Stromal cell of bone marrow (primary cell): ENCODE data around the gene UGT1A4.
A peak's percentile ranks its signal among the peaks of the same experiment; 100 is the strongest.
"Not testable (repeated sequence)": the region's sequence is repeated elsewhere in the genome, so short reads cannot be mapped to it uniquely, and the experiment has no call there.

ENCODE experiments used
- DNase-seq: peaks from one replicate; pipeline ENCODE4 v3.0.0-alpha.2; 2012; ENCODE audit warnings: low read depth

The UGT1A4 gene

DNA sequence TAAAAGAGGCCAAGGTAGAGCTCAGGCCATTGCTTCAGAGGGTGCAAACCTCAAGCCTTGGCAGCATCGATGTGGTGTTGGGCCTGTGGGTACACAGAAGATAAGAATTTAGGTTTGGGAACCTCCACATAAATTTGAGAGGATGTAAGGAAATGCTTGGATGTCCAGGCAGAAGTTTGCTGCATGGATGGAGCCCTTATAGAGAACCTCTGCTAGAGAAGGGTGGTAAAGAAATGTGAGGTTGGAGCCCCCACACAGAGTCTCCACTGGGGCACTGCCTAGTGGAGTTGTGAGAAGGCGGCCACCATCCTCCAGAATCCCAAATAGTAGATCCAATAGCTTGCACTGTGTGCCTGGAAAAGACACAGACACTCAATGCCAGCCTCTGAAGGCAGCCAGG is 32.2 kb downstream of the UGT1A4 start:
- not testable (repeated sequence) for DNase-seq

DNA sequence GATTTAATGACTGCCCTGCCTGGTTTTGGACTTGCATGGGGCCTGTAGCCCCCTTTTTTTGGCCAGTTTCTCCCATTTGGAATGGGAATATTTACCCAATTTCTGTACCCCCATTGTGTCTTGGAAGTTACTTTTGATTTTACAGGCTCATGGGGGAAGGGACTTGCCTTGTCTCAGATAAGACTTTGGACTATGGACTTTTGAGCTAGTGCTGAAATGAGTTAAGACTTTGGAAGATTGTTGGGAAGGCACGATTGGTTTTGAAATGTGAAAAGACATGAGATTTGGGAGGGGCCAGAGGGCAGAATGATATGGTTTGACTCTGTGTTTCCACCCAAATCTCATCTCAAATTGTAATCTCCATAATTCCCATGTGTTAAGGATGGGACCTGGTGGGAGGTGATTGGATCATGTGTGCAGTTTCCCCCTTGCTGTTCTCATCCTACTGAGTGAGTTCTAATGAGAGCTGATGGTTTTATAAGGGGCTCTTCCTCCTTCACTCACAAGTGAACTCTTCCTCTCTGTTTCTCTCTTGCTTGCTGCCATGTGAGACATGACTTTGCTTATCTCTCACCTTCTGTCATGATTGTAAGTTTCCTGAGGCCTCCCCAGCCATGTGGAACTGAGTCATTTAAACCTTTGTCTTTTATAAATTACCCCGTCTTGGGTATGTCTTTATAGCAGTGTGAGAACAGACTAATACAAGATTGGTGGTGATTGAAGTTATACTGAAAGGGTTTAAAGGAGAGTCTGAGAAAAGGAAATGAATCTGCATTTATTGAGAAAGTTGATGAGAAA is 32.9 kb downstream of the UGT1A4 start:
- DNase-seq: not testable (repeated sequence)

DNA sequence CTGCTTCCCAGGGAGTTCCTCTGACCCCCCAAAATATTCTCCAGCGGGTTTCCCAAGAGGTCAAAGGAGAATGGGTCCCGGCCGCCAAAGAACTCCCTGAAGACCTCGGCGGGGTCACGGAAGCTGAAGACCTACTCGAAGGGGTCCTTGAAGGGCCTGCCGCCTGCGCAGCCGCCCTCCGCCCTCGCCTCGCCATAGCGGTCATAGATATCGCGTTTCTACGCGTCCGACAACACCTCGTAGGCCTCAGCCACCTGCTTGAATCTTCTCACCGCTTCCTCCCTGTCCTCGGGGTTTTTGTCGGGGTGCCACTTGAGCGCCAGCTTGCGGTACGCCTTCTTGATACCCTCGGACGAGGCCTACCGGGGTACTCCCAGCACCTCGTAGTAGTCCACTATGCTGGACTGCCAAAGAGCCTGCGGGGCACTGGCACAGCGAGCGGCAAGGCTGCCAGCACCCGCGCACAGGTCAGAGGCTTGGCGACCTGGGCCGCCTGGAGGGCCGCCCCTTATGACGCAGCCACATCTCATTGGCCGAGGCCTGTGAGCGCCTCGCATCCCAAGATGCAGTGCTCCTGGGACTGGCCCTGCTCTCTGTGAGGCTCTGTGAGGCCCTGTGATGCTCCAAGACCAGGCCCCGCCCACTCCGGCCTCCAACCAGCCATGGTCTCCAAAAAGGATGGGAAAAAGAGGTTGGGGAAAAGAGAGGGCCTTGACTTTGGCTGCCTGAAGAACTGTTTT is 36.5 kb downstream of the UGT1A4 start:
- DNase-seq: no peak

DNA sequence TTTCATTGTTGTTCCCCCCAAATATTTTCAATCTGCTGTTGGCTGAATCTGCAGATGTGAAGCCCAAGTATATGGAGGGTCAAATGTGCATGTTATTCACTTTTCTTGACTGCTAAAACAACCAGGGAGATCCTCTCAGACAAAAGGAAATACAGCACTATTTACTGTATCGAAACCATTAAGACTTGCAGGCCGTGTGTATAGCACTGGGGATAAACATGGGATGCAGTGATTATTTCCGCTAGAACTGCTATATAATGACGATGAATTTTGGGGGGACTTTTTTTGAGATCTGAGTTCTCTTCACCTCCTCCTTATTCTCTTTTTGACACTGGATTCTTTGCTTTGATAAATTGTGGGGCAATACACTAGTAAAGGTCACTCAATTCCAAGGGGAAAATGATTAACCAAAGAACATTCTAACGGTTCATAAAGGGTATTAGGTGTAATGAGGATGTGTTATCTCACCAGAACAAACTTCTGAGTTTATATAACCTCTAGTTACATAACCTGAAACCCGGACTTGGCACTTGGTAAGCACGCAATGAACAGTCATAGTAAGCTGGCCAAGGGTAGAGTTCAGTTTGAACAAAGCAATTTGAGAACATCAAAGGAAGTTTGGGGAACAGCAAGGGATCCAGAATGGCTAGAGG is 38.0 kb downstream of the UGT1A4 start:
- DNase-seq: no peak

DNA sequence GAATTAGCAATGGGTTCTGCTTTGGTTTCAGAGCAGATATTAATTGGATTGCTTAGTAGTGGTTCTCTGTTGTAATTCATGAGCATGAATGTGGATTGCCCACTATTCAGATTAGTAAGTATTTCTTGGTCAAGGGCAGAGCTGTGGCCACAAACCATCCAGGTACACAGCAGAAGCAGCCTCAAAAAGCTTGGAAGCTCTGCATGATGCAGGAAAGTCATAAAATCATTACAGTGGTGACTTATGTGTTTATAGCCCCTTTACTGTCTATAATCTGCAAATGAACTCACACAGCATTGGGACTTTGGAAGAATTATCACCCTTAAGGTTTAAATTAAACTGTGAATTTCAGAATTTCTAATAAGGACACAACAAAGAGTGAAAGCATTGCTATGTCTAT is 39.6 kb downstream of the UGT1A4 start:
- DNase-seq: no peak

DNA sequence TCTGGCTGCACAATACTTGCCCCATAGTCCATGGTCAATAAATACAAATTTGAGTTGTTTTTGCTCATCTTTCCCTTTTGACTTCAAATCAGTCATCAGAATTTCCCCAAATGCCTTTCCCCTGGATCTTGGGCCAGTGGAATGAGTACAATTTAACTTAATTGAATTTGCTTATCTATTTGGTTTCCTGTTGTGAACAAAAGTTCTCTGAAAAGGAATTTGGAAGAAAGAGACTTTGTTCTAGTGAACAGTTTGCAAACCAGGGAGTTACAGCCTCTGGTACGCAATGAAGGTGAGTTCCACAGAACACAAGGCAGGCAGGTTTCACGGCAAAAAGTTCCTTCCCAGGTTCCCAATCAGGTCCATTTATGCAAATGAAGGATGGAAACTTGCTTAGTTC is 40.3 kb downstream of the UGT1A4 start:
- no peak for DNase-seq

DNA sequence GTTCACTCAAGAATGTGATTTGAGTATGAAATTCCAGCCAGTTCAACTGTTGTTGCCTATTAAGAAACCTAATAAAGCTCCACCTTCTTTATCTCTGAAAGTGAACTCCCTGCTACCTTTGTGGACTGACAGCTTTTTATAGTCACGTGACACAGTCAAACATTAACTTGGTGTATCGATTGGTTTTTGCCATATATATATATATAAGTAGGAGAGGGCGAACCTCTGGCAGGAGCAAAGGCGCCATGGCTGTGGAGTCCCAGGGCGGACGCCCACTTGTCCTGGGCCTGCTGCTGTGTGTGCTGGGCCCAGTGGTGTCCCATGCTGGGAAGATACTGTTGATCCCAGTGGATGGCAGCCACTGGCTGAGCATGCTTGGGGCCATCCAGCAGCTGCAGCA is 41.5 kb downstream of the UGT1A4 start, which contains the start of gene UGT1A1:
Gene UGT1A1 (plus strand): TSS at position 228 of the 400 bp plus-strand sequence. CDS start 18 bp downstream, at position 246.
- no peak for DNase-seq

DNA sequence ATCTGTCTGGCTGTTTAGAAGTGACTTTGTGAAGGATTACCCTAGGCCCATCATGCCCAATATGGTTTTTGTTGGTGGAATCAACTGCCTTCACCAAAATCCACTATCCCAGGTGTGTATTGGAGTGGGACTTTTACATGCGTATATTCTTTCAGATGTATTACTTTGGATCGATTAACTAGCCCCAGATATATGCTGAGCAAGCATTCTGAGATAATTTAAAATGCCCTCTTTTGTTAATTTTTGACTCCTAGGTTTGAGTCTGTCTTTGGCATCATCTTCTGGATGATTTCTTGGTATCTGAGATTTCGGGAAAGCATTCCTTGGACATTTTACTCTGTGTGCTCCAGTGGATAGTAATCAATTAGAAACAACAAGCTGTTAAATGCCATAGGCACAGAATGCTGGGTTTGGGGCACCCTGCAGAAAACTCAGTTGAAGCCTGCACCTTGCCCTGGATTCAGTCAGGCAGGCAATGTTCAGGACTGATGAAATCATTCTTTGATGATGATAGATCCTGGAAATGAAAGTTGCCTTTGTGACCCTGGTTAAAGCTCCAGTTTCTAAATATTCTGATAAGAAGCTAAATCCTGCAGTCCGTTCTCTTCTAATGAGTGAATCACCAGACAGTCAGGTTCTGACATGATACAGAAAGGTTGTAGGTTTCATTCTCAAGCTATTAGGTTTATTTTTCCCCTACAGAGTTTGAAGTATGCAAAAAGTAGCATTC is 42.7 kb downstream of the UGT1A4 start:
- DNase-seq: no peak

DNA sequence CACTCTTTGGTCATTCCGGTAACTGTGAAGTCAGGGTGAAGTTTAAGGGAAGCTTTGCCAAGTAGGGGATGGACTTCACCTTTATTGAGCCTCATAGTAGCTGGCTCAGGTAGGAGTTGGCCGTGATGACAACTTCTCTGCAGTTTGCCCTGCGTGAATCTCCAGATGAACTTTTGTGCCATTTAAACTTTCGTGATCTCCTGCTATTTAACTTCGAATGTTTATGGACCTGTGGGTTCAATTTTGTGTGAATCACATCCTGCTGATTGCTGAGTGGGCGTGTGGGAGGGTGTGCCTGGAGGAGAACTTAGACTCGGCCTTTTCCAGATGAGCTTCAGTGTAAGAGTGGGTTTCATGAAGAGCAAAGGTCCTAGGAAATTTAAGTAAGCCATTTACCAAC is 45.7 kb downstream of the UGT1A4 start:
- peak; percentile 36 for DNase-seq

DNA sequence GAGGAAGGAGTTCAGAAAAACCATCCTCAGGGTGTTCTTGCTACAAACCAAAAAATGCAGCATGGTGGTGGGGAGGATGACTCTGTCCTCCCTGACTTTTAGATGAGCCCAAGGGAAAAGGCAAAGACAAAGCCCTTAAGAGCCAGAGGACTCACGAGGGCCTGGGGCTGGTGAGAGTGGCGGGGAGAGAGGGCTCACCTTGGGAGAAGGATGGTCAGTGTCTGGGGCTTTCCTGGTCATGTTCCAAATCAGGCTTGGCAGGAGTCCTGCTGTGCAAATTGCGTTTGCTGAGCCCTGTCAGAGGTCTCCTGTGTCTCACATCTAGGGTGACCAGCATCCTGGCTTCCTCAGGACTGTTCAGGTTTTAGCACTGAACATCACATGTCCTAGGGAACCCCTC is 46.2 kb downstream of the UGT1A4 start:
- DNase-seq: no peak

DNA sequence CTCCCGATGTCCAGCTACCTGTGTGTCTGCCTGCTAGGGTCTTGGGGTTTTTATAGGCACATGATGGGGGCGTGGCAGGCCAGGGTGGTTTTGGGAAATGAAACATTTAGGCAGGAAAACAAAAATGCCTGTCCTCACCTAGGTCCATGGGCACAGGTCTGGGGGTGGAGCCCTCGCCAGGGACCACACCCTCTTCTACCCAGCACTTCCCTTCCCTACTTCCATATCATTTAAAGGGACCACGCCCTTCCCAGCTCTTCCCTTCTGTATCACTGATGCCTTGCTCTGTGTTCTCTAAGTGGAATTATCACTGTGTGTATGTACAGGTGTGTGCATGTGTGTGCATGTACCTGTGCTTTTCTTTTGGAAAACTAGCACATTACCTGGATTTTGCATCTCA is 47.9 kb downstream of the UGT1A4 start:
- no peak for DNase-seq

DNA sequence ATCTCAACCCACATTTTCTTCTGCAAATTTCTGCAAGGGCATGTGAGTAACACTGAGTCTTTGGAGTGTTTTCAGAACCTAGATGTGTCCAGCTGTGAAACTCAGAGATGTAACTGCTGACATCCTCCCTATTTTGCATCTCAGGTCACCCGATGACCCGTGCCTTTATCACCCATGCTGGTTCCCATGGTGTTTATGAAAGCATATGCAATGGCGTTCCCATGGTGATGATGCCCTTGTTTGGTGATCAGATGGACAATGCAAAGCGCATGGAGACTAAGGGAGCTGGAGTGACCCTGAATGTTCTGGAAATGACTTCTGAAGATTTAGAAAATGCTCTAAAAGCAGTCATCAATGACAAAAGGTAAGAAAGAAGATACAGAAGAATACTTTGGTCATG is 49.5 kb downstream of the UGT1A4 start:
- DNase-seq: no peak

DNA sequence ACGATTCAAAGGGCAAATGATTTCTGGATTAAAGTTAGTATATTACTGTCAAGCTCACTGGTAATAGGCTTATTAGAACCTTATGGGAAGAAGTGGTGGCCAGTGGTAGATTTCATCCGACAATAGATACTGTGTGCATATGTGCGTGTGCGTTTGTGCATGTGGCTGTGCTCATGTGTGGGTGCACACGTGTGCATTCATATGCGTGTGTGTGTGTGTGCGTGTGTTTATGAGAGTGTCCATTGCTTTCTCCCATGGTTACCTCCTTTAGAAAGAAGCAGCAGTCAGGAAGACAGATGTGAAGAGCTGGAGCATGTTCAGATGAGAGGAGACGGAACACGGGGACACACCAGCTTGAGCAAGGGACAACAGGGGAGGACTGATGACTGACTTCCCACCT is 50.7 kb downstream of the UGT1A4 start:
- no peak for DNase-seq

DNA sequence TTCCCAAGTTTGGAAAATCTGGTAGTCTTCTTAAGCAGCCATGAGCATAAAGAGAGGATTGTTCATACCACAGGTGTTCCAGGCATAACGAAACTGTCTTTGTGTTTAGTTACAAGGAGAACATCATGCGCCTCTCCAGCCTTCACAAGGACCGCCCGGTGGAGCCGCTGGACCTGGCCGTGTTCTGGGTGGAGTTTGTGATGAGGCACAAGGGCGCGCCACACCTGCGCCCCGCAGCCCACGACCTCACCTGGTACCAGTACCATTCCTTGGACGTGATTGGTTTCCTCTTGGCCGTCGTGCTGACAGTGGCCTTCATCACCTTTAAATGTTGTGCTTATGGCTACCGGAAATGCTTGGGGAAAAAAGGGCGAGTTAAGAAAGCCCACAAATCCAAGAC is 53.6 kb downstream of the UGT1A4 start:
- DNase-seq: no peak

DNA sequence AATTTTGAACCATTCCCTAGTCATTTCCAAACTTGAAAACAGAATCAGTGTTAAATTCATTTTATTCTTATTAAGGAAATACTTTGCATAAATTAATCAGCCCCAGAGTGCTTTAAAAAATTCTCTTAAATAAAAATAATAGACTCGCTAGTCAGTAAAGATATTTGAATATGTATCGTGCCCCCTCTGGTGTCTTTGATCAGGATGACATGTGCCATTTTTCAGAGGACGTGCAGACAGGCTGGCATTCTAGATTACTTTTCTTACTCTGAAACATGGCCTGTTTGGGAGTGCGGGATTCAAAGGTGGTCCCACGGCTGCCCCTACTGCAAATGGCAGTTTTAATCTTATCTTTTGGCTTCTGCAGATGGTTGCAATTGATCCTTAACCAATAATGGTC is 54.0 kb downstream of the UGT1A4 start:
- DNase-seq: no peak

DNA sequence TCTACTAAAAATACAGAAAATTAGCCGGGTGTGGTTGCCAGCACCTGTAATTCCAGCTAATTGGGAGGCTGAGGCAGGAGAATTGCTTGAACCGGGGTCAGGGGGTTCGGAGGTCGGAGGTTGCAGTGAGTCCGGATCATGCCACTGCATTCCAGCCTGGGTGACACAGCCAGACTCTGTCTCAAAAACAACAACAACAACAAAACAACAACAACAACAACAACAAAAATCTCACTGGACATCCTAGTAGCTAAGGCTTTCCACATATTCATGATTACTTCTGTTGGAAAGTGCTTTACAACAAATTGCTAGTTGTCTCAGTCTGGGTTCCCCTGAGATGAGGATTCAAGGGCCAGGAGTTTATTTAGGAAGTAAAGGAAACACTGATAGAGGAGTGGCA is 55.3 kb downstream of the UGT1A4 start:
- DNase-seq: no peak

DNA sequence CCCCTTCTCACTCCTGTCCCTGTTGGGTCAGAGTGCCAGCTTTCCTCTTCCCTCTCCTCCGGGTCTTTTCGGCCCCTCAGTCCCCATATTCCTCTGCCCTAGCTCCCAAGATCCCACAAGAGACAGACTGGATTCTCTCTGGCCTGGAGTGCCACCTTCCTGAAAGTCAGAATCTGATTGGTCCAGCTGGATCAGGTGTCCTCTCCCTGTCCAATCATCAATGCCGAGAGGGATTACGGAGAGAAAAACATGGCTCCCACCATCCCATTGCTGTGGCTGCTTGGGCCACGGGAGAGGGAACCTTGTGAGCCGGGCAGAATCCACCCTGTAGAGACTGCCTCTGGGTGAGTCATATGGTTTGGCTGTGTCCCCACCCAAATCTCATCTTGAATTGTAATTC is 56.9 kb downstream of the UGT1A4 start:
- DNase-seq: no peak

DNA sequence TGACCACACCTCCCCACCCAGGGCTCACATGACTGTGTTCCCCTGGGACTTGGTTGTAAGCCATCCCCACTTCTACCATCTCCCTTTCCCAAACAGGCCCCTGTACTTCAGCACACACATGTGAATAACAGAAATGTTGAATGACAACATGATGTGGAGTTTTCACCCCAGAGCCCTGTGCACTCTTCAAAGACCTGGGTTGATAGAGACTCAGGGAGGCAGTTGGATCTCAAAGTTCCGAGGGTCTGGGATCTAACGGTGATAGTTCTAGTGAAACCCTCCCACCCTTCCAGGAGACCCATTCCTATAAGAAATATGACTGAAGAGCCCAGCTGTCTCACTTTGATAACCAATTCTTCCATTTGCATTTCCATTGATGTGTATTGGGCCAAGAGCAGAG is 59.5 kb downstream of the UGT1A4 start, which contains the start of gene MROH2A:
Gene MROH2A (plus strand): TSS at position 301 of the 400 bp plus-strand sequence. CDS start 1,029 bp downstream, outside the sequence.
- no peak for DNase-seq

DNA sequence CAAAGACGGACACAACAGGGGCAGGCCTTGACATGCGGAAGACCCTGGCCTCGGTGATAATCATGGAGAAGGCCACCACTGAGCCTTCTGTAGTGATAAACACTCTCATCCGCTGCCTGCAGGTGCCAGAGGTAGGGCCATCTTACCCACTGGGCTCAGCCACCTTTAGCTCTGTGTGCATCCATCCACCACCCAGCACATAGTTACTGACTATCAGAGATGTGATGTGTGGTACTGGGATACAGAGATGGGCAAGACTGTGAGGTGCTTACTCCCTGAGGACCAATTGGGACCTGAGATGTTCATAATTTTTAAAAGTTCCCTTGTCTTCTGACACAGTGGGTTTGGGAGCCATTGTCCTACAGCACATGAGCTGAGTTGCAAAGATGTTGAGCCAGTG is 61.2 kb downstream of the UGT1A4 start:
- no peak for DNase-seq

DNA sequence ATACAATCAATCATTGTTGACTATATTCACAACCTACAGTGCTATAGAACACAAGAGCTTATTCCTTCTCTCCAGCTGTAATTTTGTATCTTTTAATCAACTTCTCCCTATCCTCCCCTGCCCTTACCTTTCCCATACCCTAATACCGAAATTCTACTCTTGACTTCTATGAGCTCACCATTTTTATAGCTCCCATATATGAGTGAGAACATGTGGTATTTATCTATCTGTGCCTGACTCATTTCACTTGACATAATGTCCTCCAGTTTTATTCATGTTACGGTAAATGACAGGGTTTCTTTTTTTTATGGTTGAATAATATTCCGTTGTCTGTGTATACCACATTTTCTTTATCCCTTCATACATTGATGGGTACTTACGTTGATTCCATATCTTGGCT is 62.2 kb downstream of the UGT1A4 start:
- no peak for DNase-seq

DNA sequence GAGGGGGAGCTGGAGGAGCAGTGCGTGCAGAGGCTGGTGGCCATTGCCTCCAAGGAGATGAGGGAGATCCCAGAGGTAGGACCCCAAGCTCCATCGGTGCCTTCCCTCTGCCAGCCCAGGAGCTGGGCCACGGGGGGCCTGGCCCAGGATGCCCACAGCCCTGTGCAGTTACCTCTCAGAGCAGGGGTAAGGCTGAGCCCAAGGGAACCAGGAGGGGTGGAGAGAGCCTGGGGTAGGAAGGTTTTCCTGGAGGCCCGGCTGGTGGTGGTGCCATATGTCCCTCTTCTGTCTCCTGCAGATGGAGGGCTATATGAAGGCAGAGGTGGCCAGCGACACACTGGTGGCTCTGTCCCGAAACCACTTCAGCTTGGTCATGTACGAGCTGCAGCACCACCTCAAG is 71.0 kb downstream of the UGT1A4 start:
- no peak for DNase-seq
